ENCODE data around the gene SGCE. TPM values are rescaled to one million over a fixed set of nuclear protein-coding genes. Genes with fewer than 3 reads are reported as not detected.

Gene SGCE
- total and polyA plus RNA-seq, 8 donors, result 9.8 to 38.5 (median 15.8) TPM

- no peaks in the 10 kb centered on the region for H3K9me3 ChIP-seq
- intact Hi-C loops (cut with DNase I), result no loop called here
- no peaks in the 10 kb centered on the region for H3K36me3 ChIP-seq
- no peak overlapping the region for H3K4me3 ChIP-seq
- H3K27ac ChIP-seq, result no peak overlapping the region
- FAIRE-seq (no peak), ATAC-seq (no peak), DNase-seq (no peak)
- H3K4me1 ChIP-seq, result no peaks in the 10 kb centered on the region
- H3K27me3 ChIP-seq, result no peaks in the 10 kb centered on the region
- 79 to 83% methylated on average over 3 of the region's 3 CpGs for WGBS, 2 donors
- no peak for TF ChIP-seq CTCF (IDR thresholded peaks at IDR 0.05)
Observed at GRCh38 chr7:94666879-94667587, 11.1 kb upstream of the SGCE start.

DNA sequence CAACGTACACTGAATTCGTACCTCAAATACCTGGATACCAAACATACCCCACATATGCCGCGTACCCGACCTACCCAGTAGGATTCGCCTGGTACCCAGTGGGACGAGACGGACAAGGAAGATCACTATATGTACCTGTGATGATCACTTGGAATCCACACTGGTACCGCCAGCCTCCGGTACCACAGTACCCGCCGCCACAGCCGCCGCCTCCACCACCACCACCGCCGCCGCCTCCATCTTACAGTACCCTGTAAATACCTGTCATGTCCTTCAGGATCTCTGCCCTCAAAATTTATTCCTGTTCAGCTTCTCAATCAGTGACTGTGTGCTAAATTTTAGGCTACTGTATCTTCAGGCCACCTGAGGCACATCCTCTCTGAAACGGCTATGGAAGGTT lies 9.5 kb upstream of the SGCE start:
- intact Hi-C loops (cut with DNase I), result no loop called here
- 93 to 95% methylated on average over 18 of the region's 18 CpGs for WGBS, 2 donors
- FAIRE-seq (no peak), DNase-seq (peak in 1 of 6 donors; percentile 37), ATAC-seq (peak in 1 of 4 donors; percentile 49)
- no peak for TF ChIP-seq CTCF (IDR thresholded peaks at IDR 0.05)
- no peaks in the 10 kb centered on the region for H3K27me3 ChIP-seq
- H3K27ac ChIP-seq, result no peak overlapping the region
- no peaks in the 10 kb centered on the region for H3K4me1 ChIP-seq
- H3K9me3 ChIP-seq, result no peaks in the 10 kb centered on the region
- H3K36me3 ChIP-seq, result no peaks in the 10 kb centered on the region
- H3K4me3 ChIP-seq, result no peak overlapping the region

DNA sequence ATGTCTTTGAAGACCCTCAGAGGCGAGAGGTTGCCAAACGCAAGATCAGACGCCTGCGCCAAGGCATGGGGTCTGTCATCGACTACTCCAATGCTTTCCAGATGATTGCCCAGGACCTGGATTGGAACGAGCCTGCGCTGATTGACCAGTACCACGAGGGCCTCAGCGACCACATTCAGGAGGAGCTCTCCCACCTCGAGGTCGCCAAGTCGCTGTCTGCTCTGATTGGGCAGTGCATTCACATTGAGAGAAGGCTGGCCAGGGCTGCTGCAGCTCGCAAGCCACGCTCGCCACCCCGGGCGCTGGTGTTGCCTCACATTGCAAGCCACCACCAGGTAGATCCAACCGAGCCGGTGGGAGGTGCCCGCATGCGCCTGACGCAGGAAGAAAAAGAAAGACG lies 8.1 kb upstream of the SGCE start:
- 93 to 97% methylated on average over 23 of the region's 23 CpGs for WGBS, 2 donors
- no peaks in the 10 kb centered on the region for H3K9me3 ChIP-seq
- H3K4me3 ChIP-seq, result no peak overlapping the region
- DNase-seq (peak in 1 of 6 donors; percentile 60), ATAC-seq (no peak), FAIRE-seq (no peak)
- no peak overlapping the region for H3K27ac ChIP-seq
- no peaks in the 10 kb centered on the region for H3K4me1 ChIP-seq
- no peak for TF ChIP-seq CTCF (IDR thresholded peaks at IDR 0.05)
- H3K36me3 ChIP-seq, result no peaks in the 10 kb centered on the region
- H3K27me3 ChIP-seq, result no peaks in the 10 kb centered on the region
- intact Hi-C loops (cut with DNase I), result no loop called here

DNA sequence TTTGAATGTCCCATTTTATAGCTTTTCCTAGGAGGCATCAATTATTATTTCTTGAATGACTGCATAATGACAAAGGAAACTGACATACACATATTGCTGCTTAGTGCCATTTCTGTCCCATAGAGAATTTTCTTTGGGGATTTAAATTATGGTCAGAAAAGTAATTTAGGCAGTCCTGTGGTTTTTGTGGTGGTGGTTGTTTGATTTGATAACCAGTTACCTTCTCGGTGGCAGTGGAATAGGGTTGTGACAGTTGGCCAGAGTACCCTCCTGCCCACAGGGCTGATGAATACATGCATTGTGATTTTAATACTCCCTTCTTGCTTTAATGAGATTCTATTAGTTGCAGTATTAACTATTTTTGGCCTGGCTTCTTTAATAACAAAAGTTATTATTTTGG lies 6.6 kb upstream of the SGCE start:
- H3K36me3 ChIP-seq, result no peaks in the 10 kb centered on the region
- ATAC-seq, result no peak
- H3K4me3 ChIP-seq, result no peak overlapping the region
- H3K27me3 ChIP-seq, result no peaks in the 10 kb centered on the region
- no peak for FAIRE-seq
- no peaks in the 10 kb centered on the region for H3K4me1 ChIP-seq
- H3K27ac ChIP-seq, result no peak overlapping the region
- H3K9me3 ChIP-seq, result no peaks in the 10 kb centered on the region
- no peak for DNase-seq
- TF ChIP-seq CTCF (IDR thresholded peaks at IDR 0.05), result no peak
- WGBS, 2 donors, result 42 to 63% methylated on average over 1 of the region's 1 CpG
- intact Hi-C loops (cut with DNase I), result no loop called here

DNA sequence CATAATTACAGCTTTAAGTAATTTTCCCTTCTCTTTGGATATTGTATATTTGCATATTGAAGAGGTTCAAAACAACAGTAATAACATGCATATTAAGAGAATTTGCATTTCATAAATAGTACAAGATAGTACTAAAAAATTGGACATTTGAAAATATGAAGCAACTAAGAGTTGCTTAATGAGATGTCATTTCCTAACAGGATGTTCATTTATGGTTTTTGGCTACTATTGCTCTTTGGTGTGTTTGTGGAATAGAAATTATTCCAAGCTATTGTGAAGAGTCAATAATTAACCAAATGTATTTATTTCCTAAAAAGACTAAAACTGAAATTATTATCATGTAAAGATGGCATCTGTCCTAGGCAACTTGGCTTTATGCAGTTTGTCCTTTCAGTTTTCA lies 4.1 kb upstream of the SGCE start:
- no peak overlapping the region for H3K4me3 ChIP-seq
- DNase-seq, result no peak
- TF ChIP-seq CTCF (IDR thresholded peaks at IDR 0.05), result no peak
- peaks cover 0 to 3% (median 0%) of the 10 kb centered on the region in 4 donors for H3K27me3 ChIP-seq
- H3K36me3 ChIP-seq, result no peaks in the 10 kb centered on the region
- no peak for ATAC-seq
- FAIRE-seq, result no peak
- no peaks in the 10 kb centered on the region for H3K9me3 ChIP-seq
- H3K27ac ChIP-seq, result peak overlapping the region in 1 of 4 donors; percentile 5
- intact Hi-C loops (cut with DNase I), result no loop called here
- peaks cover 0 to 4% (median 0%) of the 10 kb centered on the region in 3 donors for H3K4me1 ChIP-seq
